ENCODE results near the gene LMF1. TPM values are rescaled to one million over a fixed set of nuclear protein-coding genes. Genes with fewer than 3 reads are reported as not detected.

LMF1 gene
- total and polyA plus RNA-seq, 9 of the 15 experiments (the other 6 are each of a cell fraction or from before 2014, with no cell fraction given): 0.11 to 1.6 (median 0.55) TPM; not detected in 1

- Histone ChIP-seq H3K4me3 (no peak overlapping the region), H4K20me1 (replicated peaks; ENCODE audit: control insufficient read depth, insufficient read depth, low read length) (peaks cover 10% of the 10 kb centered on the region), H3K79me2 (ENCODE audit: control insufficient read depth, insufficient read depth, low read length) (no peaks in the 10 kb centered on the region), H3K4me2 (ENCODE audit: insufficient read depth, low read length) (no peak overlapping the region), H3K9me1 (ENCODE audit: control insufficient read depth, insufficient read depth, low read length) (no peaks in the 10 kb centered on the region), H3K9me3 (replicated peaks; ENCODE audit: control insufficient read depth, insufficient read depth, low read depth, low read length) (0 out of 2 replicates have a peak, but pooled peaks cover 2% of the 10 kb centered on the region), H3K4me1 (replicated peaks in 1 of 2; ENCODE audit: control insufficient read depth in 2 of 2, insufficient read depth in 2 of 2, low read length in 2 of 2) (peaks cover 0 to 38% of the 10 kb centered on the region in 2 experiments; a peak in 2 of 5 replicates), H3K27me3 (ENCODE audit: control insufficient read depth in 2 of 2, insufficient read depth in 2 of 2, low read length in 2 of 2) (peaks cover 45 to 74% of the 10 kb centered on the region in 2 experiments; a peak in 4 of 5 replicates), H2AFZ (ENCODE audit: low read depth, low read length) (no peak overlapping the region), H3K9ac (ENCODE audit: insufficient read depth in 1 of 2, low read depth in 2 of 2, low read length in 2 of 2) (no peak overlapping the region), H3K36me3 (ENCODE audit: control insufficient read depth, insufficient read depth, low read length) (no peaks in the 10 kb centered on the region), H3K27ac (ENCODE audit: extremely low read depth, low read depth, low read length) (no peak overlapping the region)
- intact Hi-C loops (cut with micrococcal nuclease) (no loop called here), in situ Hi-C loops (cut with MboI) (no loop called here)
- CTCF ChIA-PET (ENCODE audit: low intra/inter-chr PET ratio): no interaction called here
- POLR2A ChIA-PET: interaction anchor here (0.7 kb wide), 1 partner anchor 10 kb away, joined by 3 read pairs; no protein-coding TSS in a partner anchor
- ATAC-seq (no peak), FAIRE-seq (no peak), DNase-seq (ENCODE audit: extremely low read depth in 1 of 4, low spot score in 3 of 4) (no peak)
- no peak for TF ChIP-seq ESRRA (IDR thresholded peaks at IDR 0.05; ENCODE audit: borderline replicate concordance, low read depth)
- TF ChIP-seq HLTF (IDR thresholded peaks at IDR 0.05): no peak
- no peak for TF ChIP-seq PHF21A (IDR thresholded peaks at IDR 0.05; ENCODE audit: borderline replicate concordance, low read depth)
- WGBS (ENCODE audit: insufficient coverage, low coverage, missing lambda C conversion rate): 9% methylated on average over 11 of the region's 11 CpGs
- no TSS peak for BruUV-seq (replicated peaks)
Measured at GRCh38 chr16:998615-999014, 27.8 kb upstream of the LMF1 start.

GRCh38 chr16:998211-998610 is 27.4 kb upstream of the LMF1 start:
- TF ChIP-seq ZNF449 (CRISPR knock-in tag; IDR thresholded peaks at IDR 0.05): no peak
- 0% methylated on average over 9 of the region's 11 CpGs for WGBS (ENCODE audit: insufficient coverage, low coverage, missing lambda C conversion rate)
- Histone ChIP-seq H3K9me3 (replicated peaks; ENCODE audit: control insufficient read depth, insufficient read depth, low read depth, low read length) (0 out of 2 replicates have a peak, but pooled peaks cover 2% of the 10 kb centered on the region), H3K4me3 (no peak overlapping the region), H3K79me2 (ENCODE audit: control insufficient read depth, insufficient read depth, low read length) (no peaks in the 10 kb centered on the region), H3K36me3 (ENCODE audit: control insufficient read depth, insufficient read depth, low read length) (no peaks in the 10 kb centered on the region), H4K20me1 (replicated peaks; ENCODE audit: control insufficient read depth, insufficient read depth, low read length) (peaks cover 10% of the 10 kb centered on the region), H3K9ac (ENCODE audit: insufficient read depth in 1 of 2, low read depth in 2 of 2, low read length in 2 of 2) (no peak overlapping the region), H3K4me2 (ENCODE audit: insufficient read depth, low read length) (no peak overlapping the region), H3K27me3 (ENCODE audit: control insufficient read depth in 2 of 2, insufficient read depth in 2 of 2, low read length in 2 of 2) (peaks cover 45 to 71% of the 10 kb centered on the region in 2 experiments; a peak in 4 of 5 replicates), H2AFZ (ENCODE audit: low read depth, low read length) (no peak overlapping the region), H3K9me1 (ENCODE audit: control insufficient read depth, insufficient read depth, low read length) (no peaks in the 10 kb centered on the region), H3K27ac (ENCODE audit: extremely low read depth, low read depth, low read length) (no peak overlapping the region), H3K4me1 (replicated peaks in 1 of 2; ENCODE audit: control insufficient read depth in 2 of 2, insufficient read depth in 2 of 2, low read length in 2 of 2) (peaks cover 0 to 34% of the 10 kb centered on the region in 2 experiments; a peak in 2 of 5 replicates)
- CTCF ChIA-PET (ENCODE audit: low intra/inter-chr PET ratio): no interaction called here
- DNase-seq (ENCODE audit: extremely low read depth in 1 of 4, low spot score in 3 of 4) (no peak), ATAC-seq (no peak), FAIRE-seq (no peak)
- POLR2A ChIA-PET: interaction anchor here (0.6 to 1.2 kb wide), 2 partner anchors 14 to 79 kb away, joined by 3 read pairs; no protein-coding TSS in a partner anchor
- no TSS peak for BruUV-seq (replicated peaks)
- in situ Hi-C loops (cut with MboI): no loop called here
- intact Hi-C loops (cut with micrococcal nuclease): no loop called here

Measured in K562 (cell line).